NCI-H1436 treated with DMSO at 0.1 percent for 48 hours (cell line): ENCODE data around the gene TMEM259.

Source experiments
- DNase-seq: peaks from one replicate; lab custom pipeline; 2025; lab: John Stamatoyannopoulos, UW

TMEM259 gene

DNA sequence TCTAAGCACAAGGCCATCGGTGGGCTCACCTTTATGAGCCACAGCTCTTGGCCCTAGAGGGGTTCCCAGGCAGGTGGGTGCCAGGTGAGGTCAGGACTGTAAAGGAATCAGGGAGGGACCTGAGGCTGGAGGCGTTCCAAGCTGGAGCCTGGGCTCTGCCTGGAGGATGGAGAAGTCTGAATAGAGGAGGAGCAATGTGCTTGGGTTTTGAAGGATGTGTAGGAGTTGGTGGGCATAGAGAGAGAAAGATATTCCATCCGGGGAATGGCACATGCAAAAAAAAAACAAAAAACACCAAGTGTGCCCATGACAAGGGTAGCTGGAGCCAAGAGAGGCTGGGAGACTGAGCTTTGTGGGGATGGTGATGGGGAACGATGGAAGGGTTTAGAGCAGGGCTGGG, 18.3 kb downstream of the TMEM259 start:
- no peak for DNase-seq

DNA sequence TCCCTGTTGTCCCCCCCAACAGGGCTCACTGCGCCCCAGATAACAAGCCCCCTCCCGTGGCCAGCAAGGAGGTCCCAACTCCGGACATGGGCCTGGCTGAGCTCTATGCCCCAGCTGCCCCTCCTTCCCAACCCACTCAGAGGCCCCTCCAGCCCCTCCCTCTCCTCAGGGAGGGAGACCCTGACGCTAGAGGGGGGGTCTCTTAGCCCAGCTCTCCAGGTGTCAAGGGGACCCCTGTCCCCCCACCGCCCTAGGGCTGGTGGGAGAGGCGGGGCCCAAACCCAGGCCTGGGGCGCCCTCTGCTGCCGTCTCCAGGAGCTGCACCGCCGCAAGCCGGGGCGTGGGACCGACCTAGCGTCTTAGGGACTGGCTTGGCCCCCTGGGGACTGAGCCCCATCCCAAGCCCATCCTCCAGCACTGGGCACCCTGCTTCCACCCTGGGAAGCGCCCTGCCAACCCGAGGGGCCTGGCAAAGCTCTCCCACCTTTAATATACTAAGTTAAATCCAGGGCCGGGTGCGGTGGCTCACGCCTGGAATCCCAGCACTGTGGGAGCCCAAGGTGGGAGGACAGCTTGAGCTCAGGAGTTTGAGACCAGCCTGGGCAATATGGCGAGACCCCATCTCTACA, 19.3 kb downstream of the TMEM259 start:
- no peak for DNase-seq

DNA sequence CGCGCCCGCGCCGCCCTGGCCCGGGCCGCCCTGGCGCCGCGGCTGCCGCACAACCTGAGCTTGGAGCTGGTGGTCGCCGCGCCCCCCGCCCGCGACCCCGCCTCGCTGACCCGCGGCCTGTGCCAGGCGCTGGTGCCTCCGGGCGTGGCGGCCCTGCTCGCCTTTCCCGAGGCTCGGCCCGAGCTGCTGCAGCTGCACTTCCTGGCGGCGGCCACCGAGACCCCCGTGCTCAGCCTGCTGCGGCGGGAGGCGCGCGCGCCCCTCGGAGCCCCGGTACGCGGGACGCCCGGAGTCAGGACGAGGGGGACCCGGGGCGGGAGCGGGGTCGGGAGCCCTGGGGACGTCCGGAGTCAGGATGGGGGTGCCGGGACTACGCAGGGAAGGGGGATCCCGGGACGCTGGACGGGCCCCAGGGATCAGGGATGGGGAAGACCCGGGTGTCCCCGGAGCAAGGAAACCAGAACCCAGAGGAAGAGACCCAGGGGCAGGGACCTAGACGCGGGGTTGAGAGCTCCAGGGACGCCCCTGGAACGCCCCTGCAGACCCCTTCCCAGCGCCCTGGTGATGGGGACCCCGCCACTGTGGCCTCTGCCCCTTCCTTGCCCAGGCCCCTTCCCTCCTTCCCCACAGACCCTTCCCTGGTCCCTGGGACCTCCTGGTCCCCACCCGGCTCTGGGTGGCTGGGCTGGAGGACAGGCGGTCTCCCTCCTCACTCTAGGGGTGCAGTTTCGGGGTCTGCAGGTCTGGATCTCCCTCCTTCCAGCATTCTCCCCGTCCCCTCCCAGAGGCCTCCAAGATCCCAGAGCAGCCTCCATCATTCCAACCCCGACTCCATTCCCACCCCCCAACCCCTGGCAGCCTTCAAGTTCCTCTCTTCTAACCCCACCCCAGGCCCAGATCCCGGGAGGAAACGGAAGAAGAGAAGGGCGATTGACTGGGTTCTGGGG, 20.1 kb downstream of the TMEM259 start:
- no peak for DNase-seq

DNA sequence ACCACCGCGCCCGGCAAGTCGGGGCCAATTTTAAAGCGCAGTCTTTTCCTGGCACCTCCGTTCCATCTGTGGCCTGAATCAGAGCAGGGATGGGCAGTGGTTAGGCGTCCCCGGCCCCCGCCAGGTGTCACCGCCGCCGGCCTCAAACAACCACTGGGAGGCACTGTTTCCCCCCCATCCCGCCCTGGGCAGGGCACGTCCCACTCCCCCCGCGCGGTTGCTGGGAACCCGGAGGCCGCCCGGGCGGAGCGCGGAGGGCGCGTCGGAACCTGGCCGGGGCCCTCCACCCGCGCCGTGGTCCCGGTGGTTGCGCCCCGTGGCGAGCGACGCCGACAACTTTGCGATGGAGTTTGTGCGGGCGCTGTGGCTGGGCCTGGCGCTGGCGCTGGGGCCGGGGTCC, 20.8 kb downstream of the TMEM259 start, which contains the start of gene GRIN3B:
Gene GRIN3B (plus strand): TSS at position 325 of the 400 bp plus-strand sequence. CDS start 19 bp downstream, at position 344.
- DNase-seq = no peak

DNA sequence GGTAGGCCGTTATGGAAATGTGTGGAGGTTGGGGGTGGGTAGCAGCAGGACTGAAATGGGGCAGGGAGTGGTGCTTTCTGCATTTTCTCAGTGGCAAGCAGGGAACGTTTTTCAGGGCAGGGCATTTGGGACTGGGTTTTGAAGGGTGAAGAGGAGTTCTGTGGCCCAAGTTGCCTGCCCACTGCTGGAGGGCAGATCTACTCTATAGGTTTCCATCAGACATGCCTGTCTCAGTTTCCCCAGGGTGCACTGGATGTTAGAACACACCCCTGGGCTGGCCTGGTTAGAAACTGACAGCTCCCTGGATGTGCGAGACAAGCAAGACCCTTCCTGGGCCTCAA, 21.6 kb downstream of the TMEM259 start:
- DNase-seq = no peak

DNA sequence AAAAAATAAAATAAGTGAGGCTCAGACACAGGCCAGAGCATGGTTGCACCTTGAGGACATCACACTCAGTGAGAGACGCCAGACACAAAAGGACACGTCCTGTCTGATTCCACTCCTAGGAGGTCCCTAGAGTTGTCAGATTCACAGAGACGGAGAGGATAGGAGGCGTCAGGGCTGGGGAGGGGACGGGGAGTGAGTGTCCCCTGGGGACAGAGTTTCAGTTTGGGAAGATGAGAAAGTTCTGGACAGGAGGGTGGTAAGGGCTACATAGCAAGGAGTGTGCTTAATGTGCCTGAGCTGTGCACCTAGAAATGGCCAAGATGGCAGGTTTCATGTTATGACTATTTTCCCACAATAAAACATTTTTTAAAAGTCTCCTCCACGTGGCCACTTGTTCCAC, 22.9 kb downstream of the TMEM259 start:
- DNase-seq = no peak

DNA sequence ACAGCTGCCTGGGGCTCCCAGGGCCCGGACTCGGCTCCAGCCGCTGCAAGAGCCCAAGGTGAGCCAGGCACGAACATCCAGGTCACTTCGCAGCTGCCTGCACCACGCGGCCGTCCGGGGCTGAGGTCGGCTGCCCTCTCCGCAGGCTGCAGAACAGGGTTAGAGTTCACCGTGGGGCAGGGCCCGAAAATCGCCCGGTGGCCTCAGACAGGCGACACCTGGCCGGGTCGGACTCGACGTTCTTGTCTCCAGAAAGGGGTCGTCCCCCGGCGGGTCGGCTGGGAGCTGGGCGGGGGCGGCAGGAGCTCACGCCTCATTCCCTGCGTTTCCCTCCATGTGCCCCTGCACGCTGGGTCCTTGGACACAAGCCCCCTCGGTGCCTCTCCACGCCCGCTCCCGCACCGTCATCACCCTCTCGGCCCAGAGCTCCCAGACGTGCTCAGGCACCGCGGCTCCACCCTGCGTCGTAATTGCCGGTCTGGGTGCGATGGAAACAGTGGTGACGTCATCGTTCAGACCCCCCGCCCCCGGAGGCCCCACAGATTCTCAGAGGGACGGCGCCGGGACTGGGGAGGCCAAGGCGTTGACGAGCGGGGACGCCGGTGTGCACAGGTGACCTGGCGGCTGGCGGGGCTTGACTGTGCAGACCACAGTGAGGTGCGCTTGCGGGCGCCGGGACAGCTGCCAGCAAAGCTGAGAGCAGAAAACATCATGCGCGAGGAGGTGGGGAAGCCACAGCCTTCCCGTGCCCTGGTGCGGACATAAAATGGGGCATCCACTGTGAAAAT, 24.7 kb downstream of the TMEM259 start:
- DNase-seq = no peak

DNA sequence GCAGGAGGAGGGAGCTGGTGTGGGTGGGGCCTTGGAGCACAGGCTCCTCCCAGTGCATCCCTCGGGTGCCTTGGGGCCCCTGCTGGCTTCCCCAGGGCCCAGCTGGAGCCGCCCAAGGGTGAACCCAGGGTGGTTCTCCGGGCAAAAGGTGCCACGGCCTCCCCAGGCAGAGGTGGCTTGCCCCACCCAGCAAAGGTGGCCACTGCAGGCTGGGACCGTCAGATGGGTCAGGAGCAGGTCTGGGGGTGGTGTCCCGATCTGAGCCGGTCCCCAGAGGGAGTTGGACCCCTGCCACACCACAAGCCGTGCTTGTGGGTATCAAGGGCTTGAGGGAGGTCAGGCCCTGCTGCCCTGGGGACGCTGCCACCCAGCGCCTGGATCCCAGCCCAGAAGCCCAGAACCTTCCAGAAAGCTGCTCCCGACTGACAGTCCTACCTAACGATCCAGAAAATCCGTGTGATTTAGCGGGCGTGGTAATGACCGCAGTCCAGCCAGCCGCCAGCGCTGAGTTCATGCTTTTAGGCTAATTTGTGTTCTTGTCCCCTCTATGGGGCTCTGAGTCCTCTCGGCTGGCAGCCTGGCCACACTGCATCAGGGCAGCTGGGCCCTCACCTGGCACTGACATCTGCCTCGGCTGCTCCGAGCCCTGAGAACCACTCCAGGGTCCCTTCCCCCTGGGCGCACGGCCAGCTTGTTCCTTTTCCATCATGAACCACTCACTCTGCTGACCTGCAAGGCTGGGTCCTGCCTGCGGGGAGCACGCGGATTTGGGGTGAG, 25.7 kb downstream of the TMEM259 start:
- no peak for DNase-seq

DNA sequence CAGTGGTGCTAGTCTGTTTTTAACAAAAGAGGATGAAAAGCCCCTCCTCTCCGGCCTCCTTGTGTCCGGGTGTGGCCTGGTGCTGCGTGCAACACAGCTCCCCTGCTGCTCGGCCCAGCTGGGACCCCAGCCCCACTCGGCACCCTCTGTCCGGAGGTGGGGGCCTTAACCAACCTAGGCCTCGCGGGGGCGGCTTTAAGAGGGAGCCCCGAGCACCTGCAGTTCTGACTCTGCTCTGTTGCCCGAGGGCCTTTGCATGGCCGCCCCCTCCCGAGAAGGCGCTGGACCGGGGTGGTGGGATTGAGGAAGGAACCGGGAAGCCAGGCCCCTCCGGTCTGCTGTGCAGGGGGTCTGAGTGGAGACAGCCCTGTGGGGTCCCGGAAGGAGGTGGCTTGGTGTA, 26.4 kb downstream of the TMEM259 start:
- DNase-seq = no peak

DNA sequence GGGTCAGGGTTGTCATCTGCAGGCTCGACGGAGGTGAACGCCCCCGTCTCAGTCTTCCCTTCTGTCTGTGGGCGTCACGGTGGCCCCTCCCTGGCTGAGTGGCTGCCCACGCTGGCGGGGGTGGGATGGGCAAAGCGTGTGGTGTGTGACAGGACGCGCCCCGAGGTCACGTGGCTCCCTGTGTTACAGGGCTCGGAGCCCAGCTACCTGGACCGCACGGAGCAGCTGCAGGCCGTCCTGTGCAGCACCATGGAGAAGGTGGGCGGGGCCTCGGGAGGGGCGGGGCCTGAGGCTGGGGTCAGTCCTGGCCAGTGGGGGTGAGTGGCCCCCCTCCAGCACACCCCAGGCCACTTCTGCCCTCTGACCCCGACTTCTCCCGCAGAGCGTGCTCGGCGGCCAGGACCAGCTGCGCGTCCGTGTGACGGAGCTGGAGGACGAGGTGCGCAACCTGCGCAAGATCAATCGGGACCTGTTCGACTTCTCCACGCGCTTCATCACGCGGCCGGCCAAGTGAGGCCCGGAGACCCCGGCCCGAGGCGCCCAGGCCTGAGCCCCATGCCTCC, 27.0 kb downstream of the TMEM259 start:
- DNase-seq = no peak

DNA sequence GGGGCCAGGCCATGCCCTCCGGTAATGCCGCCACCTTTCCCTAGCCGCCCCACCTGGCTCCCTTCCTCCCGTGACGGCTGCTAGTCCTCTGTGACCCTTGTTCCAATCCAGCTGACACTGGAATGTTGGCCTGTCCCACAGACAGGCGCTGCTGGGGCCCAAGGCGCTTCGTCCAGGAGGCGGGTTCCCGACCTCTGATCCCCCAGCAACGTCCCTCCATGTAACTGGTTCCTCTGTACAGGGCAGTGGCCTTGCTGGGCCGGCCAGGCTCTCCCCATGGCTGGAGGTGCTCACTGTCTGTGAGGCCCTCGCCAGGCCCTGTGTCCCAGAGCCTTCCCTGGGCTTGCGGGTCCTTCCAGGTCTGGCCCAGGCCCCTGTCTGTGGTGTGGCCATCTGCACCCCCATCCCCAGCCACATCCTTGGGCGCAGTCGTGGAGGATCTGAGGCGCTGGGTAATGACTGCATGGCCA, 27.5 kb downstream of the TMEM259 start:
- DNase-seq = no peak

DNA sequence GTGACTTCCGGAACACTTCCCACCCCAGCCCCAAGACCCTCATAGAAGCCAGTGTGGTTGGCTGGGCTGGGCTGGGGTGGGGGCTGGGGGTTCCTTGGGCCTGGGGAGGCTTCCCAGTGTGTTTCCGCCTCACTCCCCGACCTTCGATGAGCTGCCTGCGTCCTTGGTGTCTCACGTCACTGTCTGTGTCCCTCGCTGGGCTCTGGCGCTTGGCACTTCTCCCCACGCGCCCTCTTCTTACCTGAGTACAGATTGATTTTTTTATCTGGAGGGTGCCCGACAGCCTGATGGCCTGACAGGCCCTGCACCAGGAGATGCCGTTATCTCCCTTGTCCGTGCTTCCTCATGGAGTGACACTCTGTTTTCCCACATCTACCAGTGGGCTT, 28.3 kb downstream of the TMEM259 start:
- no peak for DNase-seq

DNA sequence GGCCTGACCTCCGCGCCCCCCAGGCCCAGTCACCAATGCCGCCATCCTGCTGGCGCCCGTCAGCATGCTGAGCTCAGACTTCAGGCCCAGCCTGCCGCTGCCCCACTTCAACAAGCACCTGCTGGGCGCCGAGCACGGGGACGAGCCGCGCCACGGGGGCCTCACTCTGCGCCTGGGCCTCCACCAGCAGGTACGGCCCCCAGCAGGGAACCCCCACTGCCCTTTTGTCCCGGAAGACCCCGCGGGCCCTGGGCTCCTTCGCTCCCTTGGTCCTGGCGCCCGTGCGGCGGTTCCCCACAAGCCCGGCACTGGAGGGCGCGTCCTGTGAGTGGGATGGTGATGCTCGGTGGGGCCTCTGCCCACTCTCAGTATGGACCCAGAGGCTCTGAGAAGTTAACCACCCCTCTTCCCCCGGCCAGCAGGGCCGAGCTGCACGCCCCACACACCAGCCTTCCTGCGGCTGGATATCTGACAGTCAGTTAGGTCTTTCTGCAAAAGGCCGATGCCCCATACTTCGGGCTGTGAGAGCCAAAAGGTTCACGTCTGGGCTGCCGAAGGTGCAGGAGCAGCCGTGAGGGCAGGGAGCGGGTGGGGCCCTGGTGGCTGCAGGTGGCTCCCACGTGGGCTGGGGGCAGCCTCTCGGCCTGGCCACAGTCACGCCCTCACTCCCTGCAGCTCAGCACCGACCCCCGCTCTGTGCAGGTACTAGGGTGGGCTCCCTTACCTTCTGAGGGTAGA, 28.8 kb downstream of the TMEM259 start:
- DNase-seq = no peak

DNA sequence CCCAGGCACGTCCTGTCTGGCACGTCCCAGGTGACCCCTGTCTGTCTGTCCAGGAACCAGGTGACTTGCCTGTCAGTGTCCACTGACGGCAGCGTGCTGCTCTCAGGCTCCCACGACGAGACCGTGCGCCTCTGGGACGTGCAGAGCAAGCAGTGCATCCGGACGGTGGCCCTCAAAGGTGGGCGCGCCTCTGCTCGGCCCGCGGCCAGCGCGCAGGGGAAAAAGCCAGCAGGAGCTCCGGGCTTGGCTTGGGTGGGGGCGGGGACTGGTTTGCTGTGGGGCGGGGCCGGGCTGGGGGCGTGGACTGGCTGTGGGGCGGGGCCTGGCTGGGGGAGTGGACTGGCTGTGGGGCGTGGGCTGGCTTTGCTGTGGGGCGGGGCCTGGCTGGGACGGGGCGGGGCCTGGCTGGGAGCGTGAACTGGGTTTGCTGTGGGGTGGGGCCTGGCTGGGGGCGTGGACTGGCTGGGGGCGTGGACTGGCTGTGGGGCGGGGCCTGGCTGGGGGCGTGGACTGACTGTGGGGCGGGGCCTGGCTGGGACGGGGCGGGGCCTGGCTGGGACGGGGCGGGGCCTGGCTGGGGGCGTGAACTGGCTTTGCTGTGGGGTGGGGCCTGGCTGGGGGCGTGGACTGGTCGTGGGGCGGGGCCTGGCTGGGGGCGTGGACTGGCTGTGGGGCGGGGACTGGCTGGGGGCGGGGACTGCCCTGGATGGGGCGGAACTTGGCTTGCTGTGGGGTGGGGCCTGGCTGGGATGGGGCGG, 29.6 kb downstream of the TMEM259 start:
- DNase-seq = no peak

DNA sequence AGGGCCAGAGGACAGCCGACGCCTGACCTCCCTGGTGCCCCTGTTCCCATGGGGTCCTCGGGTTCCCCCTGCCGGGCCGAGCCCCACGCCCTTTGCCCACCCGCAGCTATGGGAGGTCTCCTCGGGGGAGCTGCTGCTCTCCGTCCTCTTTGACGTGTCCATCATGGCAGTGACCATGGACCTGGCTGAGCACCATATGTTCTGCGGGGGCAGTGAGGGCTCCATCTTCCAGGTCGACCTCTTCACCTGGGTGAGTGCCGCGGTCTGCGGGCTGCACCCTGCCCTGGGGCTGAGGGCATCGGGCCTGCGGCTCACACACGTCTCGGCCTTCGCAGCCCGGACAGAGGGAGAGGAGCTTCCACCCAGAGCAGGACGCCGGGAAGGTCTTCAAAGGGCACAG, 30.2 kb downstream of the TMEM259 start:
- DNase-seq = no peak

DNA sequence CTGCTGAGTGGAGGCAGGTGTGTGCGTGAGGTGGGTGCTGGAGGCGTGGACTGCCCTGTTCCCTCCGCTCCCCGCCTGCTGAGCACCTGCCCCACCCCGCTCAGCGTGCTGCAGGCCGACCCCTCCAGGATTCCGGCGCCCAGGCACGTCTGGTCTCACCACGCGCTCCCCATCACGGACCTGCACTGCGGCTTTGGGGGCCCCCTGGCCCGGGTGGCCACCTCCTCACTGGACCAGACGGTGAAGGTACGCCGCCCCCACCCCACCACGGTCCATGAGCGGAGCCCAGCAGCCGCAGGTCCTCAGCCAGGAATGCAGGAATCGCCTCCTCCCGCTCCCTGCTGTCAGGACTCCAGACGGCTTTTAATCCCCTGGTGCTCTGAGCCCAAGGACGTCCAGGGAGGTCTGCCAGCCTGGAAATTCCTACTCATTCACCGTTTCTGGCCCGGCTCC, 30.8 kb downstream of the TMEM259 start:
- DNase-seq = no peak

DNA sequence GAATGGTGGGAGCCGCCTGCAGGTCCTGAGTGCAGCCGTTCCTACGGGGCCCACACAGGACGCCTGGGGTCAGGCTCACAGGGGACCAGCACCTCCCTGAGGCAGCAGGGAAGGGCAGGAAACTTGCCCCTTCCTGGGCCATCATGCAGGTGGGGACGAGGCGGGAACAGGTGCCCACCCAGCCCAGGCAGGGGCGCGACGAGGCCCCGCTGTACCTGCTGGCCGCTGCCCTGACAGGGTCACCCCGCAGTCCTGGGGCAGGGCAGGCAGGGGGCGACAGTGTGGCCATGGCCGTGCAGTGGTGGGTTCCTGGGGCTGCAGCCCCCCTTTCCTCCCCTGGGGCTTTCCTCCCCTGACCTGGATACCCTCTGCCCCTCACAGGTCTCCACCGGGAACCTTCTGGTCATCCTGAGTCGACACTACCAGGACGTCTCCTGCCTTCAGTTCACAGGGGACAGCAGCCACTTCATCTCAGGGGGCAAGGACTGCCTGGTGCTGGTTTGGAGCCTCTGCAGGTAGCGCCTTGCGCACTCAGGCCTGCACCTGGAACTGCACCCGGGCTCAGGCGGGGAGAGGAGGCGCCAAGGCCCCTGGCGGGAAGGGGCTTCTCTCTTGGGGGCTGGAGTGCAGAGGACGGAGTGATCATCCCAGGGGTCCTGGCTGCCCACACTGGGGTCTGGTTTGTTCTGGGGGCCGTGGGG, 31.4 kb downstream of the TMEM259 start:
- no peak for DNase-seq

DNA sequence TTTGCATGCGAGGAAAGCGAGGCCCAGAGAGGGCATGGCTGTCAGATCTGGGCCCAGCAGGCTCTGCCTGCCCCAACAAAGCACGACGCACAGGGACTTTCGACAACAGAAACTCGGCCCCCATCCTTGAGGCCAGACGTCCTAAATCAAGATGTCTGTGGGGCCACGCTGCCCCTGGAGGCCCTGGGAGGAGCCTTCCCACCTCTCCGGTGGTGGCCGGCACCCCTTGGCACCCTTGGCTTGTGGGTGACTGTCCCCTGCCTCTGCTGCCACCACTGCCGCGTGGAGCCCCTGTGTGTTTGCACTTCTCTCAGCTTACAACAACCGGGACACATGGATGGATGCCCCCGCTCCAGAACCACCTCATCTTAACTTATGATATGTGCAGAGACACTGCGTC, 32.4 kb downstream of the TMEM259 start:
- no peak for DNase-seq

DNA sequence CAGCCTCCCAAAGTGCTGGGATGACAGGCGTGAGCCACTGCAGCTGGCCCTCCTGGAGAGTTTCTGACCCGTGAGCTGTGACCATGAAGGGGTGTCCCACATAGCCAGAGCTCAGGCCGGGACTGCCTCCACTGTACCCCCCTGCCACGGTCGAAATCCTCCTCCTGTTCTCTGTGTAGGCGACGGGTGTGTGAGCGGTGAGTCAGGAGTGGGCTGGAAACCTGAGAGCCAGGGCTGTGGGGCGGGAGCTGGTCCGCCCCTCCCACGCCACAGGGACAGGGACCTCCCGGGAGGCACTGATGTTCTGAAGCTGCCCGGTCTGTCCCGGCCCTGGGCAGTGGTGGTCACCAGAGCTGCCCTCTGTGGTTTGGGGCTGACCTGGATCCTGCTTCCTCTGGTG, 32.8 kb downstream of the TMEM259 start:
- no peak for DNase-seq
